WTC11 (cell line): ENCODE measurements around the gene HSDL1. TPM values are rescaled to one million over a fixed set of nuclear protein-coding genes. Genes with fewer than 3 reads are reported as not detected.

Source experiments
- ATAC-seq: fragments of 200-7000 bp; cut with Tn5 transposase; 2 replicates; pipeline ENCODE4 v1.10.0; 2021; ENCODE audit warnings: mild to moderate bottlenecking, moderate library complexity
- CTCF ChIA-PET: fragments of 300-600 bp; sonication (Branson Sonifier 250); formaldehyde crosslinking; loops from one replicate; lab custom pipeline; 2021; ENCODE audit warnings: antibody characterized with exemption; lab: Charles Lee
- POLR2A ChIA-PET: fragments of 350-600 bp; sonication (Branson Sonifier 250); formaldehyde crosslinking; loops from one replicate; lab custom pipeline; 2021; ENCODE audit warnings: antibody characterized with exemption; lab: Charles Lee
- DNase-seq: peaks from one replicate; pipeline ENCODE4 v3.0.0; 2021; ENCODE audit warnings: low spot score
- H3K27ac Mint-ChIP-seq: 2 replicates; pipeline ENCODE4 v1.8.0; 2021; ENCODE audit warnings: mixed read lengths
- H3K27me3 Mint-ChIP-seq: 2 replicates; pipeline ENCODE4 v1.8.0; 2021; ENCODE audit warnings: low read depth, mild to moderate bottlenecking, moderate library complexity, mixed read lengths
- H3K36me3 Mint-ChIP-seq: 2 replicates; pipeline ENCODE4 v1.8.0; 2021; ENCODE audit warnings: mixed read lengths
- H3K4me1 Mint-ChIP-seq: 2 replicates; pipeline ENCODE4 v1.8.0; 2022; ENCODE audit warnings: mixed read lengths
- H3K4me3 Mint-ChIP-seq: 2 replicates; pipeline ENCODE4 v1.8.0; 2021; ENCODE audit warnings: mild to moderate bottlenecking, moderate library complexity, mixed read lengths
- H3K9me3 Mint-ChIP-seq: 2 replicates; pipeline ENCODE4 v1.8.0; 2021; ENCODE audit warnings: mixed read lengths
- ATF1 ChIP-seq: sonication (generic); formaldehyde crosslinking; IDR thresholded peaks from 2 replicates; pipeline ENCODE4 v1.8.1; 2023; ENCODE audit warnings: mild to moderate bottlenecking, moderate library complexity, missing genetic modification reagents
- ERG ChIP-seq: fragments of 250-450 bp; sonication (Bioruptor Pico); IDR thresholded peaks from 2 replicates; pipeline ENCODE4 v1.8.0; 2021; ENCODE audit warnings: mild to moderate bottlenecking
- FOXK1 ChIP-seq: sonication (generic); formaldehyde crosslinking; IDR thresholded peaks from 2 replicates; pipeline ENCODE4 v1.8.0; 2022; ENCODE audit warnings: mild to moderate bottlenecking, moderate library complexity, missing genetic modification reagents
- HMGXB4 ChIP-seq: sonication (generic); formaldehyde crosslinking; IDR thresholded peaks from 2 replicates; pipeline ENCODE4 v1.8.1; 2023; ENCODE audit warnings: mild to moderate bottlenecking, moderate library complexity, missing genetic modification reagents
- JAZF1 ChIP-seq: fragments of 250-450 bp; sonication (Bioruptor Pico); IDR thresholded peaks from 2 replicates; pipeline ENCODE4 v1.9.0; 2021; ENCODE audit warnings: moderate library complexity, mild to moderate bottlenecking, inconsistent platforms
- JUN ChIP-seq: sonication (generic); formaldehyde crosslinking; IDR thresholded peaks from 2 replicates; pipeline ENCODE4 v1.8.0; 2023; ENCODE audit warnings: mild to moderate bottlenecking, missing genetic modification reagents
- SOX15 ChIP-seq: fragments of 250-450 bp; sonication (Bioruptor Pico); IDR thresholded peaks from 2 replicates; pipeline ENCODE4 v1.9.0; 2021; ENCODE audit warnings: mild to moderate bottlenecking
- SP1 ChIP-seq: sonication (generic); formaldehyde crosslinking; conservative IDR thresholded peaks from 2 replicates; pipeline ENCODE4 v1.8.1; 2022; ENCODE audit warnings: missing genetic modification reagents
- TEAD1 ChIP-seq: sonication (generic); formaldehyde crosslinking; IDR thresholded peaks from 2 replicates; pipeline ENCODE4 v1.8.0; 2022; ENCODE audit warnings: mild to moderate bottlenecking, missing genetic modification reagents
- TP53 ChIP-seq: sonication (generic); formaldehyde crosslinking; IDR thresholded peaks from 2 replicates; pipeline ENCODE4 v1.8.1; 2023; ENCODE audit warnings: mild to moderate bottlenecking, missing genetic modification reagents
- ZNF263 ChIP-seq: sonication (generic); formaldehyde crosslinking; IDR thresholded peaks from 2 replicates; pipeline ENCODE4 v1.8.1; 2022; ENCODE audit warnings: low read depth, mild to moderate bottlenecking, moderate library complexity, missing genetic modification reagents
- ZNF416 ChIP-seq: fragments of 250-450 bp; sonication (Bioruptor Pico); IDR thresholded peaks from 2 replicates; pipeline ENCODE4 v1.9.0; 2021; ENCODE audit warnings: mild to moderate bottlenecking, inconsistent platforms
- ZNF425 ChIP-seq: fragments of 250-450 bp; sonication (Bioruptor Pico); conservative IDR thresholded peaks from 2 replicates; pipeline ENCODE4 v1.9.0; 2021; ENCODE audit warnings: mild to moderate bottlenecking
- total RNA-seq: library from RNA; stranded (reverse); gene quantifications from 3 replicates; pipeline ENCODE4 v1.2.3, GENCODE V29; 2021

Gene HSDL1
- total RNA-seq, 1 experiment from 2014 or later, result 48.6 TPM

GRCh38 chr16:84180519-84181140 is 35.7 kb upstream of the HSDL1 start:
- ChIA-PET POLR2A (interaction anchor here (0.6 kb wide), 1 partner anchor 50 kb away, joined by 3 read pairs; no protein-coding TSS in a partner anchor), CTCF (no interaction called here)
- Mint-ChIP-seq H3K27me3 (no peaks in the 10 kb centered on the region), H3K9me3 (no peaks in the 10 kb centered on the region), H3K4me3 (no peak overlapping the region), H3K4me1 (peaks cover 6% of the 10 kb centered on the region; the same call in 1 of the 2 replicates), H3K36me3 (peaks cover 28% of the 10 kb centered on the region; the same call in 1 of the 2 replicates), H3K27ac (no peak overlapping the region)
- no peak for ATAC-seq
- no peak for DNase-seq
- no peak for TF ChIP-seq TEAD1 (CRISPR knock-in tag)

- POLR2A ChIA-PET, result interaction anchor here (0.6 kb wide), 1 partner anchor 51 kb away, joined by 3 read pairs; no protein-coding TSS in a partner anchor
- Mint-ChIP-seq H3K27ac (no peak overlapping the region), H3K4me1 (no peaks in the 10 kb centered on the region), H3K36me3 (peaks cover 28% of the 10 kb centered on the region; the same call in 1 of the 2 replicates), H3K9me3 (no peaks in the 10 kb centered on the region), H3K27me3 (no peaks in the 10 kb centered on the region), H3K4me3 (no peak overlapping the region)
- CTCF ChIA-PET, result interaction anchor here (1.2 to 1.3 kb wide), 2 partner anchors 10 to 128 kb away, joined by 3 to 4 read pairs; no protein-coding TSS in a partner anchor
- no peak for ATAC-seq
- no peak for DNase-seq
- no peak for TF ChIP-seq ERG (CRISPR knock-in tag)
- TF ChIP-seq SOX15 (CRISPR knock-in tag), result no peak
- no peak for TF ChIP-seq ZNF425 (CRISPR knock-in tag)
- no peak for TF ChIP-seq FOXK1 (CRISPR knock-in tag)
- TF ChIP-seq ZNF263 (CRISPR knock-in tag), result no peak
- no peak for TF ChIP-seq ATF1 (CRISPR knock-in tag)
- no peak for TF ChIP-seq HMGXB4 (CRISPR knock-in tag)
These were observed 34.8 kb upstream of the HSDL1 start for GRCh38 chr16:84179612-84180320.

- ChIA-PET CTCF (interaction anchor here (1.0 to 4.5 kb wide), 4 partner anchors 8 to 129 kb away, joined by 3 to 51 read pairs (median 4); partner anchors contain the start of gene TAF1C), POLR2A (no interaction called here)
- no peaks in the 10 kb centered on the region for H3K27me3 Mint-ChIP-seq
These were observed 34.1 kb upstream of the HSDL1 start for GRCh38 chr16:84178892-84179611.

More at GRCh38 chr16:84178892-84179611, 34.1 kb upstream of the HSDL1 start:
- TF ChIP-seq JAZF1 (CRISPR knock-in tag), result no peak
- no peak for TF ChIP-seq ZNF416 (CRISPR knock-in tag)
- TF ChIP-seq SP1, result no peak
- TF ChIP-seq JUN, result no peak
- no peak for TF ChIP-seq TP53
- no peak for TF ChIP-seq ZNF425 (CRISPR knock-in tag)
- DNase-seq, result no peak
- H3K4me3 Mint-ChIP-seq, result no peak overlapping the region
- H3K4me1 Mint-ChIP-seq, result no peaks in the 10 kb centered on the region
- H3K27ac Mint-ChIP-seq, result no peak overlapping the region
- ATAC-seq, result no peak
- H3K9me3 Mint-ChIP-seq, result no peaks in the 10 kb centered on the region
- H3K36me3 Mint-ChIP-seq, result peaks cover 21% of the 10 kb centered on the region; the same call in 1 of the 2 replicates
